NB4 (cell line): ENCODE results near the gene SEMA3A.

Experiments used
- DNase-seq: peaks from one replicate; pipeline ENCODE4 v3.0.0; 2010; ENCODE audit warnings: low read depth
- H3K4me3 ChIP-seq: one replicate; pipeline ENCODE4 v1.5.1; 2011; ENCODE audit warnings: mild to moderate bottlenecking, low read depth, low read length, moderate library complexity
- MYC ChIP-seq: IDR thresholded peaks from 2 replicates; pipeline ENCODE4 v1.6.1; 2011; ENCODE audit warnings: low read depth, low read length
- POLR2A ChIP-seq: IDR thresholded peaks from 2 replicates; pipeline ENCODE4 v1.6.1; 2011; ENCODE audit warnings: mild to moderate bottlenecking; ENCODE audit not compliant: insufficient read length; ENCODE audit errors: extremely low read depth
- TF ChIP-seq, protein P1 (sequence below): IDR thresholded peaks from 2 replicates; pipeline ENCODE4 v1.6.1; 2011; ENCODE audit warnings: low read depth, low read length
- TF ChIP-seq, protein P2 (sequence below): IDR thresholded peaks from one replicate; pipeline ENCODE4 v1.5.1; 2012; ENCODE audit warnings: low read depth, low read length

The SEMA3A gene

GRCh38 chr7:84108119-84108518 lies 86.5 kb downstream of the SEMA3A start:
- no peak overlapping the region for H3K4me3 ChIP-seq
- DNase-seq: no peak
- TF ChIP-seq, protein P1, sequence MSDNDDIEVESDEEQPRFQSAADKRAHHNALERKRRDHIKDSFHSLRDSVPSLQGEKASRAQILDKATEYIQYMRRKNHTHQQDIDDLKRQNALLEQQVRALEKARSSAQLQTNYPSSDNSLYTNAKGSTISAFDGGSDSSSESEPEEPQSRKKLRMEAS: no peak
- no peak for TF ChIP-seq POLR2A
- TF ChIP-seq MYC: no peak
- TF ChIP-seq, protein P2, sequence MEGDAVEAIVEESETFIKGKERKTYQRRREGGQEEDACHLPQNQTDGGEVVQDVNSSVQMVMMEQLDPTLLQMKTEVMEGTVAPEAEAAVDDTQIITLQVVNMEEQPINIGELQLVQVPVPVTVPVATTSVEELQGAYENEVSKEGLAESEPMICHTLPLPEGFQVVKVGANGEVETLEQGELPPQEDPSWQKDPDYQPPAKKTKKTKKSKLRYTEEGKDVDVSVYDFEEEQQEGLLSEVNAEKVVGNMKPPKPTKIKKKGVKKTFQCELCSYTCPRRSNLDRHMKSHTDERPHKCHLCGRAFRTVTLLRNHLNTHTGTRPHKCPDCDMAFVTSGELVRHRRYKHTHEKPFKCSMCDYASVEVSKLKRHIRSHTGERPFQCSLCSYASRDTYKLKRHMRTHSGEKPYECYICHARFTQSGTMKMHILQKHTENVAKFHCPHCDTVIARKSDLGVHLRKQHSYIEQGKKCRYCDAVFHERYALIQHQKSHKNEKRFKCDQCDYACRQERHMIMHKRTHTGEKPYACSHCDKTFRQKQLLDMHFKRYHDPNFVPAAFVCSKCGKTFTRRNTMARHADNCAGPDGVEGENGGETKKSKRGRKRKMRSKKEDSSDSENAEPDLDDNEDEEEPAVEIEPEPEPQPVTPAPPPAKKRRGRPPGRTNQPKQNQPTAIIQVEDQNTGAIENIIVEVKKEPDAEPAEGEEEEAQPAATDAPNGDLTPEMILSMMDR: no peak

- TF ChIP-seq, protein P1: no peak
- TF ChIP-seq POLR2A: no peak
- TF ChIP-seq MYC: no peak
- TF ChIP-seq, protein P2: no peak
- no peak for DNase-seq
- no peak overlapping the region for H3K4me3 ChIP-seq
These were observed 87.3 kb downstream of the SEMA3A start for GRCh38 chr7:84107259-84107658.

DNA sequence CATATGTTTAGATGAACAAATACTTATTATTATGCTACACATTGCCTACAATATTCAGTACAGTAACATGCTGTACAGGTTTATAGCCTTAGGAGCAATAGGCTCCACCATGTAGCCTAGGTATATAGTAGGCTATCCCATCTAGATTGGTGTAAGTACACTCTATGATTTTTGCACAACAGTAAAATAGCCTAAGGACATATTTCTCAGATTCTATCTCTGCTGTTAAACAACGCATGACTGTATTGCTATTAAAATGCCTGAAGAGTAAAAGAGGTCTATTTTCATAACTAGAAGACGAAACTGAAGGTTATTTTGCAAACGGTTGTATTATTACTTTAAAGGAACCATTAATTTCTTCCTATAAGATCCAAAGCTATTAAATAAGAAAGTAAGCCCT lies 88.3 kb downstream of the SEMA3A start:
- TF ChIP-seq MYC (no peak), POLR2A (no peak)
- TF ChIP-seq, protein P2: no peak
- TF ChIP-seq, protein P1: no peak
- no peak overlapping the region for H3K4me3 ChIP-seq

DNA sequence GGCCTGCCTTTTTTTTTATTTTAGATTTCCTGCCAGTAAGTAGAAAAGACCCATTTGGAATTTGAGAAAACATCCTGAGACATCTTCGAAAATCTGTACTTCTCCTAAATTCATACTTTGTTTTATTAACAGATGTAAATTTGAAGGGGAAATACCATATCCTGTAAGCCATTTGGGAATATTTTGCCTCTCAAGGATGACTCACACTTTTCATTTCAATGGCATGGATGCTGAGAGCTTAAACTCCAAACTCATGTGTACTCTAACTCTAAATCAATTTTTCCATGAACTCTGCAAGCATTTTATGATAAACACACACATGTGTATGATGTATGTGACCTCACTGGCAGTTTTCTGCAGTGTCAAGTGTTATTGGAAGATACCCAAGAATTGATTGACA lies 89.0 kb downstream of the SEMA3A start:
- no peak for DNase-seq
- TF ChIP-seq, protein P2: no peak
- TF ChIP-seq MYC (no peak), POLR2A (no peak)
- TF ChIP-seq, protein P1: no peak

More for the DNA sequence above, 88.3 kb downstream of the SEMA3A start:
- DNase-seq: no peak

DNA sequence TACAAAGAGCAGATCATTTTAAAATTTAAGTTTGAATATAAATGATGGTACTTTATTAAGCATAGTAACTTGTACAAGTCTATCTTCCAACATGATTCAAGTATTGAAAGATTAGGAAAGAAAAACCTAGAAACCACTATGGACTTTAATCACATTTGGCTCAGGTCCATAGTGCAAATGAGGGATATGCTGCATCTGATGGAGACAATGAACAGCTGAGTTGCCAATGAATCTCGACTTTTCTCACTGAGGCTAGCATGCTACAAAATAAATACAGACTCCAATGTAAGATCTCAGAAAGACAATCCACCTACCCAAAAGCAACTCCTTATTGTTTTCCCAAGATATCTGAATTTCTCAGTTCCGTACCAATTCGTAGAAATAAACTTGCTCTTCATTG lies 89.8 kb downstream of the SEMA3A start:
- no peak for DNase-seq
- H3K4me3 ChIP-seq: no peak overlapping the region
- no peak for TF ChIP-seq MYC
- TF ChIP-seq POLR2A: no peak
- TF ChIP-seq, protein P1: no peak
- TF ChIP-seq, protein P2: no peak

More for the DNA sequence above, 89.0 kb downstream of the SEMA3A start:
- no peak overlapping the region for H3K4me3 ChIP-seq
